ENCODE measurements around the gene DAD1.
"Not testable (repeated sequence)": the region's sequence is repeated elsewhere in the genome, so short reads cannot be mapped to it uniquely, and the experiment has no call there.

The DAD1 gene

DNA sequence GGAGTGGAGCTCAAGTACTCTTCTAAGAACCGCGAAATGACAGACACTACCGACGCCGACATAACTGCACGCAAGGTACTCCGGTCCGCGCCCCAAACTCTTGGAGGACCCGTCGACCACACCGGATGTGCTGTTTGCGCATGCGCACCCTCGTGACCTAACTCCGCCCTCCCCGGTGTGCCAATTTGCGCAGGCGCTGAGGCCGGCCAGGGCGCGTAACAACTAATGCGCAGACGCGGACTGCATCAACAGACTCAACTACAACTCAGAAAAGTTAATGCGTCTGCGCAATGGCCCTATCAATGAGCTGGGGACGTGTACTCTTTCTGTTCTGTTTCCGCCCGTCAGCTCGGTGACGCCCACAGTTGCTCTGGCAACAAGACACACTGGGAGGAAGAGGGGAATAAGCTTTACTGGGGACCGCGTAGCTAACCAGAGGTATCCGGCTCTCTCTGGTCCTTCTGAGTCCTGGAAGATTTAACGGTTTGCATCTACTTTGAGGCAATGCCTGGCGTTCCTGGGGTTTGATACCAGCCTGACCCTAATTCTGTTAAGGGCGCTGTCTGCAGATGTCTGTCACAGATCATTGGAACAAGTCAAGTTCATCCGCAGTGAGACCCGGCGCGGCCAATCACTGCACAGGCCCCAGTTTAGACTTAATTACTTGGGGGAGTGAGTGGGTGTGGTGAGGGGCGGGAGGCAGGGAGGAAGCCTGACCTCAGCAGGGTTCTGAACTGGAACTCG lies at the start of gene DAD1:
Gene DAD1, minus strand, starts transcription at position 129 of the 744 bp plus-strand sequence. Its CDS starts 67 bp downstream, at position 62.
- peaks cover 7% of the 10 kb centered on the region for H3K36me3 ChIP-seq
- peak; percentile 98 for DNase-seq
- peak within 1 kb of the TSS; percentile 97 for H3K4me3 ChIP-seq (ENCODE audit: low read depth, low read length)
- no peaks in the 10 kb centered on the region for H3K9me3 ChIP-seq (ENCODE audit: severe bottlenecking)
- TF ChIP-seq, protein P1, sequence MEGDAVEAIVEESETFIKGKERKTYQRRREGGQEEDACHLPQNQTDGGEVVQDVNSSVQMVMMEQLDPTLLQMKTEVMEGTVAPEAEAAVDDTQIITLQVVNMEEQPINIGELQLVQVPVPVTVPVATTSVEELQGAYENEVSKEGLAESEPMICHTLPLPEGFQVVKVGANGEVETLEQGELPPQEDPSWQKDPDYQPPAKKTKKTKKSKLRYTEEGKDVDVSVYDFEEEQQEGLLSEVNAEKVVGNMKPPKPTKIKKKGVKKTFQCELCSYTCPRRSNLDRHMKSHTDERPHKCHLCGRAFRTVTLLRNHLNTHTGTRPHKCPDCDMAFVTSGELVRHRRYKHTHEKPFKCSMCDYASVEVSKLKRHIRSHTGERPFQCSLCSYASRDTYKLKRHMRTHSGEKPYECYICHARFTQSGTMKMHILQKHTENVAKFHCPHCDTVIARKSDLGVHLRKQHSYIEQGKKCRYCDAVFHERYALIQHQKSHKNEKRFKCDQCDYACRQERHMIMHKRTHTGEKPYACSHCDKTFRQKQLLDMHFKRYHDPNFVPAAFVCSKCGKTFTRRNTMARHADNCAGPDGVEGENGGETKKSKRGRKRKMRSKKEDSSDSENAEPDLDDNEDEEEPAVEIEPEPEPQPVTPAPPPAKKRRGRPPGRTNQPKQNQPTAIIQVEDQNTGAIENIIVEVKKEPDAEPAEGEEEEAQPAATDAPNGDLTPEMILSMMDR (IDR thresholded peaks at IDR 0.05; ENCODE audit: low read depth, low read length), result no peak
- H3K27ac ChIP-seq, result peak within 1 kb of the TSS; percentile 53
- no peaks in the 10 kb centered on the region for H3K27me3 ChIP-seq (ENCODE audit: insufficient read depth, low read depth, severe bottlenecking)

DNA sequence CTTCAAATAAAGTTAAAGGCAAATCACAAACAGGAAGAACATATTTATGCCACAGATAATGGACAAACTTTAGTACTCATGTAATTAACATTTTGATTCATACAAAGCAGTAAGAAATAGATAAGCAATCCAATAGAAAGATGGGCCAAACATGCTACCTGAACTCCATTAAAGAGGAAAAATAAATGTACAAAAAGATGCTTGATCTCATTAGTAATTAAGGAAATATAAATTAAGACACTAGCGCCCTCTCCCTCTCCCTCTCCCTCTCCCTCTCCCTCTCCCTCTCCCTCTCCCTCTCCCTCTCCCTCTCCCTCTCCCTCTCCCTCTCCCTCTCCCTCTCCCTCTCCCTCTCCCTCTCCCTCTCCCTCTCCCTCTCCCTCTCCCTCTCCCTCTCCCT lies 47.0 kb upstream of the DAD1 start:
- DNase-seq; H3K4me3 ChIP-seq (ENCODE audit: low read depth, low read length); H3K27me3 ChIP-seq (ENCODE audit: insufficient read depth, low read depth, severe bottlenecking); H3K27ac ChIP-seq; H3K9me3 ChIP-seq (ENCODE audit: severe bottlenecking); H3K36me3 ChIP-seq: not testable (repeated sequence)

DNA sequence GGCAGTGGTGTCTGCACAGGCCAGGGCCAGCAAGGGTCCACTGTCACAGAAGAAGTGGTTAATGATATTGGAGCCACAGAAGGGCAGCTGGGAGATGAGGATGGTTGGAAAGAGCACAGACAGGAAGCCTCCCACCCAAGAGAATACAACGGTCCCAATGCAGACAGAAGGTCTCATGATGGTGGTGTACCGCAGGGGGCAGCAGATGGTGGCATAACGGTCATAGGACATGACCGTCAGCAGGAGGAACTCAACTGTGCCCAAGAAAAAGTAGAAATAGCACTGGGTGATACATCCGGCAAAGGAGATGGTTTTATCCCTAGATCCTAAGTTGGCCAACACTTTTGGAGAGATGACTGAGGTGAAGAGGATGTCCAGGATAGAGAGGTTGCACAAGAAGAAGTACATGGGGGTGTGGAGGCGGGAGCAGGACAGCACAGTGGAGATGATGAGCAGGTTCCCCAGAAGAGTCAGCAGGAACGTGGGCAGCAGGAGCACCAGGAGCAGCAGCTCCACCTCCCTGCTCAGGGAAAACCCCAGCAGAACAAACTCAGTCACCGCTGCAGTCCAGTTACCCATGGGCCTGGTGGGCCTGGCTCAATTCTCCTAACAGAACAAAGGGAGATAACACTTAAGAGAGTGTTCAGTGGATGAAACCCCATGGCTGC lies 45.3 kb upstream of the DAD1 start:
- H3K27ac ChIP-seq, result no peak overlapping the region
- H3K27me3 ChIP-seq (ENCODE audit: insufficient read depth, low read depth, severe bottlenecking), result no peaks in the 10 kb centered on the region
- H3K4me3 ChIP-seq (ENCODE audit: low read depth, low read length), result no peak overlapping the region
- H3K36me3 ChIP-seq, result no peaks in the 10 kb centered on the region
- DNase-seq, result no peak
- H3K9me3 ChIP-seq (ENCODE audit: severe bottlenecking), result no peaks in the 10 kb centered on the region
- TF ChIP-seq, protein P1 (IDR thresholded peaks at IDR 0.05; ENCODE audit: low read depth, low read length), result no peak

DNA sequence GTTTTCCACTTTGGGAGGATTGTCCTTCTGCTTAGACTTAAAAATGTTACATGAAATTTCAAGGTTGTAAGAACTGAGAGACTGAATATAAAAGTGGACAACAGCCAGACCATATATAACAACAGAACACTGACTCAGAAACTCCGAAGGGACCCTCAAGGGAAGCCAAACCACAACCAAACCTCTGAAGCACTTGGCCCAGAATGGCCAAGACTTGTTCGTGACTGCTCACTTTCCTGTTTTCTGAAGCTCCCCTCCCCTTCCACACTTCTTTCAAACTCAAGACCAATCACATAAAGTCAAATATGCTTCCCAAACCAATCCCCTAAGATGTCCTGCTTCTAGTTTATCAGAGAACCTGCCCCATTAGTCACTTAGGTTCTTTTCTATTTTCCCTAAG lies 41.5 kb upstream of the DAD1 start:
- TF ChIP-seq, protein P1 (IDR thresholded peaks at IDR 0.05; ENCODE audit: low read depth, low read length), result no peak
- Histone ChIP-seq H3K27me3 (ENCODE audit: insufficient read depth, low read depth, severe bottlenecking) (no peaks in the 10 kb centered on the region), H3K9me3 (ENCODE audit: severe bottlenecking) (no peaks in the 10 kb centered on the region), H3K27ac (no peak overlapping the region), H3K36me3 (no peaks in the 10 kb centered on the region), H3K4me3 (ENCODE audit: low read depth, low read length) (no peak overlapping the region)
- no peak for DNase-seq

DNA sequence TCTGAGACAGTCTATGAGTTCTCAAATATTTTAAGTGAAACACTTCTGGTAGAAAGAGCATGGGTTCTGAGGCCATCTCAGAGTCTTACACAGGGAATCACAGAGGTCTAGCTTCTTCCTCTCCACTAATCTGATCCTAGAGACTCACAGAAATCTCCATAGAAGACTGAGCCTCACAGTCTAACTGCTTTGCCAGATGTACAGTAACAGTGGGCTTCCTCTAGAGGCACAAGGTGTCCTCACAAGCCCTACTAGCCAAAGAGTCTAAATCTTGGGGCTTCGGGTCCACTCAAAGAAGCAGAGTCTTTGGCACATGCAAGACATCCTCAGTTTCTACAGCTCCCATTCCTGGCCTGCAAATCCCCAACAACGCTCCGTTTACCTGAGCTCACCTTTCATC lies 41.0 kb upstream of the DAD1 start:
- H3K4me3 ChIP-seq (ENCODE audit: low read depth, low read length), result no peak overlapping the region
- H3K9me3 ChIP-seq (ENCODE audit: severe bottlenecking), result no peaks in the 10 kb centered on the region
- no peaks in the 10 kb centered on the region for H3K36me3 ChIP-seq
- TF ChIP-seq, protein P1 (IDR thresholded peaks at IDR 0.05; ENCODE audit: low read depth, low read length), result no peak
- no peak overlapping the region for H3K27ac ChIP-seq
- no peaks in the 10 kb centered on the region for H3K27me3 ChIP-seq (ENCODE audit: insufficient read depth, low read depth, severe bottlenecking)
- peak; percentile 14 for DNase-seq

DNA sequence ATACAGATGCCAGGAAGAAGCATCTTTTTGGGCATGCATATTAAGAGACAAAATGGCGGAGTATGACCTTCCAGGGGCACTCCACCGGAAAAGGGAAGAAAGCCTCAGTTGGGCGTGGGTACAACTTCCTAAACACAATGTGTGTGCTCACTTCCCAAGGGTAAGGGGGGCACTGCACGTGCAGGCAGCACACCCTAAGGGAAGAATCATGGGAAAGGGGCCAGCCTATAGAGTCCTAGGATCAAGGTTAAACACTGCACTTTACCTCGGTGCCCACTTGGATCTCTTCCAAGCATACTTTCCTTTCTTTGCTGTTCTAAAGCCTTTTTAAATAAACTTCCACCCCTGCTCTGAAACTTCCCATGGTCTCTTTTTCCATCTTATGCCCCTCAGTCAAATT lies 40.3 kb upstream of the DAD1 start:
- DNase-seq, result no peak
- Histone ChIP-seq H3K27ac (no peak overlapping the region), H3K9me3 (ENCODE audit: severe bottlenecking) (no peaks in the 10 kb centered on the region), H3K27me3 (ENCODE audit: insufficient read depth, low read depth, severe bottlenecking) (no peaks in the 10 kb centered on the region), H3K36me3 (no peaks in the 10 kb centered on the region), H3K4me3 (ENCODE audit: low read depth, low read length) (no peak overlapping the region)
- TF ChIP-seq, protein P1 (IDR thresholded peaks at IDR 0.05; ENCODE audit: low read depth, low read length), result no peak
